Measurements from ENCODE around the gene SPAST. TPM values are rescaled to one million over a fixed set of nuclear protein-coding genes. Genes with fewer than 3 reads are reported as not detected.
"Not testable (repeated sequence)": the region's sequence is repeated elsewhere in the genome, so short reads cannot be mapped to it uniquely, and the experiment has no call there.

SPAST gene
- polyA plus RNA-seq, 1 donor from 2014 or later: 121 TPM

GRCh38 chr2:32135409-32135808 lies 72.1 kb downstream of the SPAST start:
- Histone ChIP-seq H3K4me2 (ENCODE audit: low read length) (no peak overlapping the region), H4K20me1 (ENCODE audit: insufficient read depth) (no peaks in the 10 kb centered on the region), H3K27ac (ENCODE audit: low read length) (no peak overlapping the region), H3F3A (ENCODE audit: insufficient read depth, low read length, poor library complexity, severe bottlenecking) (no peaks in the 10 kb centered on the region), H3K9ac (ENCODE audit: low read length) (no peak overlapping the region), H3K79me2 (replicated peaks; ENCODE audit: insufficient read depth, low read length) (peaks cover 7% of the 10 kb centered on the region), H3K9me2 (ENCODE audit: insufficient read depth, low read length) (no peaks in the 10 kb centered on the region), H3K27me3 (ENCODE audit: insufficient read depth, low read depth, low read length) (no peaks in the 10 kb centered on the region), H3K9me3 (ENCODE audit: low read length) (no peaks in the 10 kb centered on the region), H3K4me3 (ENCODE audit: low read length) (no peak overlapping the region), H3K36me3 (ENCODE audit: insufficient read depth, low read length) (peaks cover 8% of the 10 kb centered on the region), H2AFZ (ENCODE audit: low read depth, low read length) (no peak overlapping the region)
- TF ChIP-seq REST (IDR thresholded peaks at IDR 0.05; ENCODE audit: borderline replicate concordance) (no peak), TAF1 (IDR thresholded peaks at IDR 0.05; ENCODE audit: low read depth) (no peak), SMC3 (conservative IDR thresholded peaks at IDR 0.05; ENCODE audit: poor library complexity) (no peak), EZH2 (IDR thresholded peaks at IDR 0.05; ENCODE audit: borderline replicate concordance, insufficient read depth, low read length, poor library complexity, severe bottlenecking) (no peak), POLR2AphosphoS5 (IDR thresholded peaks at IDR 0.05) (no peak), MXI1 (conservative IDR thresholded peaks at IDR 0.05; ENCODE audit: poor library complexity, severe bottlenecking) (no peak), CTCF (IDR thresholded peaks at IDR 0.05; ENCODE audit: poor library complexity, severe bottlenecking) (peak; percentile 7)

- Histone ChIP-seq H3F3A (ENCODE audit: insufficient read depth, low read length, poor library complexity, severe bottlenecking) (no peaks in the 10 kb centered on the region), H3K4me2 (ENCODE audit: low read length) (no peak overlapping the region), H3K9me2 (ENCODE audit: insufficient read depth, low read length) (no peaks in the 10 kb centered on the region), H4K20me1 (ENCODE audit: insufficient read depth) (no peaks in the 10 kb centered on the region), H3K4me3 (ENCODE audit: low read length) (no peak overlapping the region), H2AFZ (ENCODE audit: low read depth, low read length) (no peak overlapping the region), H3K27ac (ENCODE audit: low read length) (no peak overlapping the region), H3K27me3 (ENCODE audit: insufficient read depth, low read depth, low read length) (no peaks in the 10 kb centered on the region), H3K79me2 (replicated peaks; ENCODE audit: insufficient read depth, low read length) (peaks cover 7% of the 10 kb centered on the region), H3K9ac (ENCODE audit: low read length) (no peak overlapping the region), H3K9me3 (ENCODE audit: low read length) (no peaks in the 10 kb centered on the region), H3K36me3 (ENCODE audit: insufficient read depth, low read length) (peaks cover 8% of the 10 kb centered on the region)
- no peak for TF ChIP-seq CTCF (IDR thresholded peaks at IDR 0.05; ENCODE audit: poor library complexity, severe bottlenecking)
- TF ChIP-seq TAF1 (IDR thresholded peaks at IDR 0.05; ENCODE audit: low read depth): no peak
- no peak for TF ChIP-seq EP300 (conservative IDR thresholded peaks at IDR 0.05; ENCODE audit: poor library complexity, severe bottlenecking)
- no peak for TF ChIP-seq EZH2 (IDR thresholded peaks at IDR 0.05; ENCODE audit: borderline replicate concordance, insufficient read depth, low read length, poor library complexity, severe bottlenecking)
- TF ChIP-seq RAD21 (conservative IDR thresholded peaks at IDR 0.05): no peak
- TF ChIP-seq MXI1 (conservative IDR thresholded peaks at IDR 0.05; ENCODE audit: poor library complexity, severe bottlenecking): no peak
- no peak for TF ChIP-seq REST (IDR thresholded peaks at IDR 0.05; ENCODE audit: borderline replicate concordance)
- TF ChIP-seq POLR2AphosphoS5 (IDR thresholded peaks at IDR 0.05): no peak
- TF ChIP-seq SMC3 (conservative IDR thresholded peaks at IDR 0.05; ENCODE audit: poor library complexity): no peak
Measured at GRCh38 chr2:32136097-32136496, 72.7 kb downstream of the SPAST start.

GRCh38 chr2:32151544-32151943 lies 88.2 kb downstream of the SPAST start:
- H3K4me3 ChIP-seq (ENCODE audit: low read length): not testable (repeated sequence)

More at GRCh38 chr2:32151544-32151943, 88.2 kb downstream of the SPAST start:
- not testable (repeated sequence) for H3K27me3 ChIP-seq (ENCODE audit: insufficient read depth, low read depth, low read length); H4K20me1 ChIP-seq (ENCODE audit: insufficient read depth); H3K9ac ChIP-seq (ENCODE audit: low read length); H3K36me3 ChIP-seq (ENCODE audit: insufficient read depth, low read length); H3K9me2 ChIP-seq (ENCODE audit: insufficient read depth, low read length); H3K4me2 ChIP-seq (ENCODE audit: low read length); H3K9me3 ChIP-seq (ENCODE audit: low read length); H3K79me2 ChIP-seq (replicated peaks; ENCODE audit: insufficient read depth, low read length); H3F3A ChIP-seq (ENCODE audit: insufficient read depth, low read length, poor library complexity, severe bottlenecking); H2AFZ ChIP-seq (ENCODE audit: low read depth, low read length); H3K27ac ChIP-seq (ENCODE audit: low read length)

Measured in neural cell (in vitro differentiated cells).